HG03039 (cell line): ENCODE data around the gene MUC5AC.

Experiments
- ATAC-seq: cut with Tn5 transposase; IDR thresholded peaks from one replicate; pipeline ENCODE4 v1.9.1; 2021; ENCODE audit warnings: mild to moderate bottlenecking, moderate library complexity; ENCODE audit not compliant: unreplicated experiment

Gene MUC5AC

DNA sequence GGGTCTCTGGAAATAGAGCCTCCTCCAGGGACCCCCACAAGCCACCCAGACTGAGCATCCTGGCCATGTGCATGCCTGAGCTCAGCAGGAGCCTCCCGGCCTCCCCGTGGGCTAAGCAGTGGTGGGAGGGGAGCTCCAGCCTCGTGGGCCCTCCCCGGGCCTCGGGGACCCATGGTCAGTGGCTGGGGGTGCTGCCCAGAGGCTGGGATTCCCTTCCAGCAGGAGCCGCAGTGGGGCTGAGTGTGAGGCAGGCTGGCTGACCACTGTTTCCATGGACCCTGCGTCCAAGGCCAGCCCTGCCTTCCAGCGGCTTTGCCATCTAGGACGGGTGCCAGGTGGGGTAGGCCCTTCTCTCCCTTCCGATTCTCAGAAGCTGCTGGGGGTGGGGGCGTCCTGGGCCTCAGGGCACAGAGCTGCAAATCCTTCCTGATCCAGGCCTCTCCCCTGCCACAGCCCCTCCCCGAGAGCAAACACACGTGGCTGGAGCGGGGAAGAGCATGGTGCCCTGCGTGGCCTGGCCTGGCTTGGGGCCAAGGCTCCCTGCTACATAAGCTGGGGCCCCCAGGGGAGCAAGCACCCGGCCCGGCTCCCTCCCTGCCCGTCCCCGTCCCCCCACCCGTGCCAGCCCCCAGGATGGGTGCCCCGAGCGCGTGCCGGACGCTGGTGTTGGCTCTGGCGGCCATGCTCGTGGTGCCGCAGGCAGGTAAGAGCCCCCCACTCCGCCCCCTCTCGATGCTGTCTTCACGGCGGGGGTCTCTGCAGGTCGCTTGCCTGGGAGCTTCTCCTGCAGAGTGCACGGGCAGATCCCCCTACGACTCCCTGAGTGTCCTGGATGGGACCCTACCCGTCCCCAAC is 65.0 kb downstream of the MUC5AC start, which contains the start of gene MUC5B:
Gene MUC5B (plus strand): TSS at position 576 of the 855 bp plus-strand sequence. CDS start 58 bp downstream, at position 634.
- ATAC-seq: no peak

DNA sequence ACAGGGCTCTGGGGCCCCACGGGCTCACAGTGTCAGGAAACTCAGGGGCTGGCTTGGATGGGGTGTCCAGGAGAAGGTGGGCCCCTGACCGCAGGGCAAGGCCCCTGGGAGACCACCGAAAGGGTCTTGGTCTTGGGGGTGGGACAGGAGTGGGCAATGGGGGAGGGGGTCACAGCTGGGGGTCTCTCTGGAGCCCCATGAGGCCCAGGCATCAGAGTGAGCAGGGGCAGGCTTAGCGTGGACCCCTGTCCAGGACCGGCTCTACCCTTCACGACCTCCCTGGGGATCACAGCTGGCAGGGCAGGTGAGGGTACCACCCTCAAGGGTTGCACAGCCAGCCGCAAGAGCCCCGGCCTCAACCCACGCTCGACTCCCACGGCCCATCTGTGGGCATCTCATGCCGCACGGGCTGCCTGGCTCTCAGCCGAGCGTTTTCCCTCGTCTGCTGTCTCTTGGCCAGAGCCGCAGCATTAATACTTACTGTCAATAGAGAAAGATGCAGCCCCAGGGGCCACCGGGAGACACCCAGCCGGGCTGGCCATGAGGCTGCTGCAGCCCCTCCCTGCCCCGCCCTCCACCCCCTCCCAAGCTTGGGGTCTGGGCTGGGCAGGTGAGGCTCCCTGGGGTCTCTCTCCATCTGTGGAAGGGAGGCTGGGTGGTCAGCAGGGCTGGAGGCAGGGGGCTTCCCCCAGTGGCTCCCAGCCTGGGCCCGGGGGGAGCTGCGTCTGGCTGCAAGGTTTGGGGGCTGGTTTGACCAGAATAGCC is 65.8 kb downstream of the MUC5AC start:
- ATAC-seq: no peak

DNA sequence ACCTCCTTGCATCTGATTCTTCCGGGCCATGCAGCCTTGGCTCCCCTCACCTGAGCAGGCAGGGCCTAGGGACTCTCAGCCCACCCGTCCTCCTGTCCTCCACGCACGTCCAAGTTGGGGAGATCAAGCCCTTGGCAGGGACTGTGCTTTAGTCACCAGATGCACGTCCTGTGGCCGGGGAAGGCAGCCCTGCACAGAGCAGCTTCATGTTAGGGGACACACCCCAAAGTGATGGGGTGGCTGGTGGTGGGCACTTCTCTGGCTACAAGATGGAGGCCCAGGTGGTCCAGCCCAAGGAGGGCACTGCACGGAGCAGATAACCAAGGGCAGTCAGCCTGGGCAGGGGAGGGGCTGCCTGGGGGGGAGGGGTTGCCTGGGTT is 66.3 kb downstream of the MUC5AC start:
- ATAC-seq: no peak

DNA sequence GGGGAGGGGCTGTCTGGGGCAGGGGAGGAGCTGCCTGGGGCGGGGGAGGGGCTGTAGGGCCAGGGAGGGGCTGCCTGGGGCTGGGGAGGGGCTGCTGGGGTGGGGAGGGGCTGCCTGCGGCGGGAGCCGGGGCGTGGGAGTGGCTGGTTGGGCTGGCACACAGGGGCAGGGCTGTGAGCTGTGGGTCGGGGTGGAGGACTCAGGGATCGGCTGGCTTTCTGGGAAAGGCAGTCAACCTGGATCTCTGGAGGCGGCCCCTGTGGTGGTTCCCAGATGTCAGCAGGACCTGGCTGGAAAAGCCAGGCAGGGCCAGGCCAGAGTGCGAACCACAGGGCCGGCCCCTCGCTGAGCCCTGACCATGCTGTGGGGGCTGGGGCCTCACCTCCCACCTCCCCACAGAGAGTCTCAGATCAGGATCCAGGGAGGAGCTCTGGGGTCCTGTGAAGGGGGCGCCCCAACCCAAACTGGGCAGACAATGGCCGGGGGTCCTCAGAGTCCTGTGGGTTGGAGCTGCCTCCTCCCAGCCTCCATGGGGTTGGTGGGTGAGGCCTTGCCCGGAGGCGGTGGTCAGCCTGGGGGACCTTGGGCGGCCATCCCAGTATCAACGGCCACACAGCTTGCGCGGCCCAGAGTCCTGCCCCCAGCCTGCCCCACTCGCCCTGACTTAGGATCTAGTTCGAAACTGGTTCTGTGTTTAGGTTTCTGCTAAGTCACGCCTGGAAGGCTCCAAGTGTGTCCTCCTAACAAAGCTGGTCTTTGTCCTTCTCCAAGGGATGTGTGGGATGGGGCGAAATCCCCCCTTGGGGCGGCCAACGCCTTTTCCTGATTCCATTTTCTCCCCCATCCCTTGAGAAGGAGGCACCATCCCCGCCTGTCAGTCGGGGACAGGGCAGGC is 67.0 kb downstream of the MUC5AC start:
- no peak for ATAC-seq

DNA sequence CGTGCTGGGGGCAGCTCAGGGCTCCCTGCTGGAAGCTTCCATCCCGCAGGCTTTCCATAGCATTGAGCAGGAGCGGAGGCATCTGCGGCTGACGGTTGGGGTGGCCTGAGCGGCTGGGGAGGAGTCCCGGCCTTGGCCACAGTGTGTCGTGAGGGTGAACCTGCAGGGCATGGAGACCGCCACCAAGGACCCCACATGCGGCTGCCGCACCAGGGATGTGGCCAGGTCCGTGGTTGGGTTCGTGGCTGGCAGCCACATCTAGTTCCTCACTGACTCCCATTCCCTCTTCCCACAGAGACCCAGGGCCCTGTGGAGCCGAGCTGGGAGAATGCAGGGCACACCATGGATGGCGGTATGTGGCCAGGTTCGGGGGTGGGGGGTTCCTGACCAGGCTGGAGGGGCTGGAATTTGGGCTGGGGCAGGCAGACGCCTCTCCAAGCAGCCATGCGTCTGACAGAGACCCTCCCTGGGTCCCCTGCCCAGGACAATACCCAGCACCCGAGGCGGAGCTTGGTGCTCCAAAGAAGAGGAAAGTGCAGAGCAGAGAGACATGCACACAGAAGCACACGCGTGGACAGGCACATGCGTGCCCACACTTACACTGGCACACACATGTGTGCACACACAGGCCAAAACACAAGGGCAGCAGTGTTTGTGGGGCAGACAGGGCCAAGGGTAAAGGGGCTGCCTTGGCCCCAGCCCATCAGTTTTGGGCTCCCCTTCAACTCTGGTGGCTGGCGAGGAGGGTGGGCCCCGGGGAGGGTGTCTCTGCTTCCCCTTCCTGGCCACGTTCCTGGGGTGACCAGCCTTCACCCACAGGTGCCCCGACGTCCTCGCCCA is 67.9 kb downstream of the MUC5AC start:
- no peak for ATAC-seq

DNA sequence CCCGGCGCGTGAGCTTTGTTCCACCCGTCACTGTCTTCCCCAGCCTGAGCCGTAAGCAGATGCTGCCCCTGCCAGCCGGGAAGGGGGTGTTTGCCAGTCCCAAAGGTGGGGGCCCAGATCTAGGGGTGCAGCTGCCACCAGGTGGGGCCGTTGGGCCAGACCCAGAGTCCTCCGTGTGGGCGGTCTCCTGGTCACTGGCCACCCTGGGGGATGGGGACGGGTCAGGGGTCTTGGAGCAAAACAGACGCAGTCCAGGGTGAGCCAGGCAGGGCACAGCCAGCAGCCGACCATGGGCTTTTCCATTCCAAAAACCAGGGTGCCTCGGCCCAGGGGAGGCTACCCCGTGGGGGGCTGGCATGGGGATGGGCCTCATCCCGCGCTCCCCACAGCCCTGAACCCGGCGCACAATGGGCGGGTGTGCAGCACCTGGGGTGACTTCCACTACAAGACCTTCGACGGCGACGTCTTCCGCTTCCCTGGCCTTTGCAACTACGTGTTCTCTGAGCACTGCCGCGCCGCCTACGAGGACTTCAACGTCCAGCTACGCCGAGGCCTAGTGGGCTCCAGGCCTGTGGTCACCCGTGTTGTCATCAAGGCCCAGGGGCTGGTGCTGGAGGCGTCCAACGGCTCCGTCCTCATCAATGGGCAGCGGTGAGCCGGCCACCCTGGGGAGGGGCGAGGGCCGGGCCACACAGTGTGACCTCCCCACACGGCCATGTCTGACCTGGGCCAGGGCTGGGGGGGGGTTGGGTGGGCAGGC is 68.7 kb downstream of the MUC5AC start:
- ATAC-seq: no peak

DNA sequence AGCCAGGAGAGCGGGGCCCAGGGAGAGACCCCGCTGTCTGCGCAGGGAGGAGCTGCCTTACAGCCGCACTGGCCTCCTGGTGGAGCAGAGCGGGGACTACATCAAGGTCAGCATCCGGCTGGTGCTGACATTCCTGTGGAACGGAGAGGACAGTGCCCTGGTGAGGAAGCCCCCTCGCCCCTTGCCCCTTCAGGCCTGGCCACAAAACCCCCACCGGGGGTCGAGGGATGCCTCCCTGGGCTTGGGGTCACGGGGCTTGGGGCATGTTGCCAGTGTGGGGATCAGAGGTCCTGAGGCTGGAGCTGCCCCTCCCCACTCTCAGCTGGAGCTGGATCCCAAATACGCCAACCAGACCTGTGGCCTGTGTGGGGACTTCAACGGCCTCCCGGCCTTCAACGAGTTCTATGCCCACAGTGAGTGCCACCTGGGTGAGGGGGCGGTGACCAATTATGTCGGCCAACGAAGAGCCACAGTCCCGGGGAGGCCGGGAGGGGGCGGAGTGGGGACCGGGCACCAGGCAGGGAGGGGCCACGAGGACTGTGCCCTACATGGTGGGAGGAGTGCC is 69.3 kb downstream of the MUC5AC start:
- ATAC-seq: no peak

DNA sequence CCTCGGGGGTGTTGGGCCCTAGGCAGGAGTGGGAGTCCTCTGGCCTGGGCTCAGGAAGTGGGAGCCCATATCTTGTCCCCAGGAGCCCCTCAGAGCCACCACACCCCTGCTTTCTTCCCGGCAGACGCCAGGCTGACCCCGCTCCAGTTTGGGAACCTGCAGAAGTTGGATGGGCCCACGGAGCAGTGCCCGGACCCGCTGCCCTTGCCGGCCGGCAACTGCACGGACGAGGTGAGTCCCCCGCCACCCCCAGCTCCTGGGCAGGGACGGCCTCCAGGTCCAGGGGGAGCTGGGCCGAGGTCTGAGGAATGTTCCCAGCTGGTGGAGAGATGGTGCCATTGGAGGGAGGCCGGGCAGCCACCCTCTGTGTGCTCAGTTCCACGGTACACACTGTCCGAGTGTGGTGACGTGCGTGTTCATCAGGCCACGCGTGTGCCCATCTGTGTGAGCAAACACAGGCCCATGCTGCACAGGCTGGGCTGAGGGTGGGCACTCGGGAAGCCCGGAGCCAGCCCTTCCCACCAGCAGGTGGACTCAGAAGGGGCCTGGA is 69.9 kb downstream of the MUC5AC start:
- ATAC-seq: no peak

DNA sequence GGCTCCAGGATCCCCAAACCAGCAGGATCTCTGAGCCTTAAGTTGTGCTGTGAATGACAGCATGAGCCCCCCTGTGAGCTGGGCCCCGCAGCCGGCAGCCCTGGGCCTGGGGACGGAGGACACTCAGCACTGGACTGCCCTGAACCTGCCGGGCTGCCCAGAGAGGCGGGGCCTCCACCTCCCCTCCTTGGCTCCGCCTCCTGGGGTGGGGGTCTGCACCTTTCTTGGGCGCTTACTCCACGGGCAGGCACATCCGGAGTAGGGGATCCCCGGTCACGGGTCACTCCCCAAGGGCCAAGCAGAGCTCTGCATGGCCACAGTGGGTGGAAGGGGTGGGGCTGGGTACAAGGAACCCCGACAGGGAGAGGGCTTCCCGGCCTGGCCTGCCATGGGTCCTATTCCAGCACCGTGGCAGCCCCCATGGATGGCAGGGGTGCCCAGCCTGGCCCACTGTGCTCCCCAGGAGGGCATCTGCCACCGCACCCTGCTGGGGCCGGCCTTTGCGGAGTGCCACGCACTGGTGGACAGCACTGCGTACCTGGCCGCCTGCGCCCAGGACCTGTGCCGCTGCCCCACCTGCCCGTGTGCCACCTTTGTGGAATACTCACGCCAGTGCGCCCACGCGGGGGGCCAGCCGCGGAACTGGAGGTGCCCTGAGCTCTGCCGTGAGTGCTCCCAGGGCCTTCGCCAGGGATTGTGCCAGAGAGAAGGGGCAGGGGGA is 70.5 kb downstream of the MUC5AC start:
- ATAC-seq: no peak

DNA sequence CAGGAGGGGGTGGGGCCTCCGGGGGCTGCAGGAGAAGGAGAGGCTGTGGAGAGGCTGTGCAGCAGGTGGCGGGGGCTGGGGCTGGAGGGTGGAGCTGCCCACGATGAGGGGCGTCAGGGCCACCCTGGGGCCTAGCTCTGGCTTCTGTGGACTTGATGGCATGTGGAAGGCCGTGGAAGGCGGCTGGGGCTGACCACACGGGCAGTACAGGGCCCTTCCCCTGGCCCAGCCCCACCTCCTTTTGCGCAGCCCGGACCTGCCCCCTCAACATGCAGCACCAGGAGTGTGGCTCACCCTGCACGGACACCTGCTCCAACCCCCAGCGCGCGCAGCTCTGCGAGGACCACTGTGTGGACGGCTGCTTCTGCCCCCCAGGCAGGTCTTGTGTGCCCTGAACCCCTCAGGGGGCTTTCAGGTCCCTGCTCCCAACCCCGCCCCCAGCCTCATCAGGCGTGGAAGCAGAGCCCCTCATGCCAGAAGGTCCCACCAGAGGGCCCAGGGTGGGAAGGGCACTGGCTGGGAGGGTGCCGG is 71.2 kb downstream of the MUC5AC start:
- no peak for ATAC-seq

DNA sequence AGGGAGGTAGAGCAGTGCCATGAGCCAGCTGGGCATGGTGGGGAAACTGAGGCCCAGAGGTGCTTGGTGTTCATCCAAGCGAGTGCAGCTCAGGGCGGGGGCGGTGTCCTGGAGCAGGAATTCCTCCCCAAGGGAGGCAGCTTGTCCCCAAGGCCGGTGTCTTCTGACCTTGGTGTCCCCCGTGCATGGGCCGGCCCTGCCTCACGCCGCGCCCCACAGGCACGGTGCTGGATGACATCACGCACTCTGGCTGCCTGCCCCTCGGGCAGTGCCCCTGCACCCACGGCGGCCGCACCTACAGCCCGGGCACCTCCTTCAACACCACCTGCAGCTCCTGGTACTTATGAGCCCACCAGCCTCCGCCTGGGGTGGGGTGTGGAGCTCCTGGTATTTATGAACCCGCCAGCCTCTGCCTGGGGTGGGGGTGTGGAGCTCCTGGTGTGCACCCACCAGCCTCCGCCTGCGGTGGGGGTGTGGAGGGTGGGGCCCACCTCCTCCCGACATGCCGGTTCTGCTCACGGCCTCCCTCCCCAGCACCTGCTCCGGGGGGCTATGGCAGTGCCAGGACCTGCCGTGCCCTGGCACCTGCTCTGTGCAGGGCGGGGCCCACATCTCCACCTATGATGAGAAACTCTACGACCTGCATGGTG is 71.8 kb downstream of the MUC5AC start:
- ATAC-seq: no peak

DNA sequence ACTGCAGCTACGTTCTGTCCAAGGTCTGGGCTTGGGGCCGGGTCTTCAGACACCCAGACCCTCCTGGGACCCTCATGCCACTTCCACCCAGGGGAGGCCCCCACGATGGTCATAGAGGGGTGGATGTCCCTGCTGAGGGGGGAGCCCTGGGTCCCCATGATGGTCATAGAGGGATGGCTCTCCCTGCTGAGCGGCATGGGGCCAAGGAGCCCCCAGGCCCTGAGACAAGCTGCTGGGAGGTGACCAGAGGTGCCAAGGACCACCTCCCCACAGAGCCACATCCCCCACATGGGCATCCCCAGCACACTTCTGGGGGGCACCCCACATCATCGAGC is 72.3 kb downstream of the MUC5AC start:
- ATAC-seq: no peak

DNA sequence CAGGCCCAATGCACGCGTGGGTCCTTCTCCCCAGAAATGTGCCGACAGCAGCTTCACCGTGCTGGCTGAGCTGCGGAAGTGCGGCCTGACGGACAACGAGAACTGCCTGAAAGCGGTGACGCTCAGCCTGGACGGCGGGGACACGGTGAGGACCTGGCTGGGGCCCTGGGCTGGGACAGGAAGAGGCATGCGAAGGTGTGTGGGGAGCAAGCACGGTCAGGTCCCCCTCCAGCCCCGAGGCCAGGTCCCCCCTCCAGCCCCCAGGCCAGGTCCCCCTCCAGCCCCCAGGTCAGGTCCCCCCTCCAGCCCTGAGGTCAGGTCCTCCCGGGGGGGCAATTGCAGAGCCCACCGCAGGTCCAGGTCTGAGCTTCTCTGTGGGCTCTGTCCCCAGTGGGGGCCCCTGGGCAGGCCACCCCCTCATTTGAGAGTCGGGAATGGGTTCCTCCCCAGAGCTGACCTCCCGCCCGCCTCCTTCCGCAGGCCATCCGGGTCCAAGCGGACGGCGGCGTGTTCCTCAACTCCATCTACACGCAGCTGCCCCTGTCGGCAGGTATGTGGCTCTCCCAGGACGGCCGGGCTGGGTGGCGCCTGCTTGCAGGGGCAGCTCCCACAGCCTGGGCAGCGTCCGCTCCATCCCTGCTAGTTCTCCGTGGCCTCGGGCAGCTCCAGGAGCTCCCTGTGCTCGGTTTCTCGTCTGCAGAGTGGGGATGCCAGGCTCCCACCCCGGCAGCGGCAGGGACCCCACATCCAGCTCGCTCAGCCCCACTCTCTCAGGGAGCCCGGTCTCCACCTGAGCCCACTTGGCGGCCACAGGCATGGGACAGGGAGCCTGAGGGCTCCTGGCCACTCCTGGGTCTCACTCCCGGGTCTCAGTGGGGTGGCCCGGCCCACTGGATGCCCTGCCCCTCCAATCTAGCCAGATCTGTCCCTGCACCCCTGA is 73.0 kb downstream of the MUC5AC start:
- ATAC-seq: no peak

DNA sequence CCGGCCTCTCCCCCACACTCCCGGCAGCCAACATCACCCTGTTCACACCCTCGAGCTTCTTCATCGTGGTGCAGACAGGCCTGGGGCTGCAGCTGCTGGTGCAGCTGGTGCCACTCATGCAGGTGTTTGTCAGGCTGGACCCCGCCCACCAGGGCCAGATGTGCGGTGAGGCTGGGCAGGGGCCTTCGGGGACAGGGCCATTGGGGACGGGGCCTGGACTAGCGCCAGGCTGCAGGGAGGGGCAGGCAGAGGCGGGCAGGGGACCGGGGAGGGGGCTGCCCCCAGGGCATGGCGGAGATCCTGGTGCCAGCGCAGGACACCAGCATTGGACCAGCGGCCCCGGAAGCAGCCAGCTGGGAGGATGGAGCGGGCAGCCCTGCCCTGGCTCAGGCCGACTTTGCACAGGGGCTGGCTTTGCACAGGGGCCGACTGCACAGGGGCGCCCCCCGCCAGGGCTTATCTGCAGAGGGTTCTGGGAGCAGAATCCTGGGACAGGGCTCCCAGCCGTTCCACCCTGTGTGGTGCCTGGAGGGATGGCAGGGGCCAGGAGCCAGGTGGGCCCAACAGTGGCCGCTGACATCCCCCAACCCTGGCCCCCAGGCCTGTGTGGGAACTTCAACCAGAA is 73.8 kb downstream of the MUC5AC start:
- no peak for ATAC-seq

DNA sequence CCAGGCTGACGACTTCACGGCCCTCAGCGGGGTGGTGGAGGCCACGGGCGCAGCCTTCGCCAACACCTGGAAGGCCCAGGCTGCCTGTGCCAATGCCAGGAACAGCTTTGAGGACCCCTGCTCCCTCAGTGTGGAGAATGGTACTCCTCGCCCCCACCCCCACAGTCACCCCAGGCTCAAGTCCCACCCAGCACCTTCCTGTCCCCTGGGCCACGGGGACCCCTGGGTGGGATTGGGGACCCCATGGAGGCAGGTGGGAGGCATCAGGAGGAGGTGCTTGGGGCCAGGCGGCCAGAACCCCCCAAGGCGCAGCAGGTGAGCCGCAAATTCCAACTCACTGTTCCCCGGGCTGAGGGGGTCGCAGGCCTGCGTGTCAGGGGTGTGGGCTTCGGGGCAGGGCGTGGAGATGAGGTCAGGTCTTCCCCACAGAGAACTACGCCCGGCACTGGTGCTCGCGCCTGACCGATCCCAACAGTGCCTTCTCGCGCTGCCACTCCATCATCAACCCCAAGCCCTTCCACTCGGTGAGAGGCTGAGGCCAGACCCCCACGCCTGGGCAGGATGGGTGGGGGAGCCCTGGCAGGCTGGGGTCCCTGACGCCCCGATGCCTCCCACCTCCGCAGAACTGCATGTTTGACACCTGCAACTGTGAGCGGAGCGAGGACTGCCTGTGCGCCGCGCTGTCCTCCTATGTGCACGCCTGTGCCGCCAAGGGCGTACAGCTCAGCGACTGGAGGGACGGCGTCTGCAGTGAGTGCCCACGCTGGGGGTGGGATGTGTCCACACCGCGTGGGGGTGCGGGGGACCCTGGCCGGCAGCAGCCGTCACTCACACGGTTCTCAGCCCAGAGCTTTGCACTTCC is 74.5 kb downstream of the MUC5AC start:
- ATAC-seq: no peak
